Measurements from ENCODE around the gene HIGD1A.

The HIGD1A gene

DNA sequence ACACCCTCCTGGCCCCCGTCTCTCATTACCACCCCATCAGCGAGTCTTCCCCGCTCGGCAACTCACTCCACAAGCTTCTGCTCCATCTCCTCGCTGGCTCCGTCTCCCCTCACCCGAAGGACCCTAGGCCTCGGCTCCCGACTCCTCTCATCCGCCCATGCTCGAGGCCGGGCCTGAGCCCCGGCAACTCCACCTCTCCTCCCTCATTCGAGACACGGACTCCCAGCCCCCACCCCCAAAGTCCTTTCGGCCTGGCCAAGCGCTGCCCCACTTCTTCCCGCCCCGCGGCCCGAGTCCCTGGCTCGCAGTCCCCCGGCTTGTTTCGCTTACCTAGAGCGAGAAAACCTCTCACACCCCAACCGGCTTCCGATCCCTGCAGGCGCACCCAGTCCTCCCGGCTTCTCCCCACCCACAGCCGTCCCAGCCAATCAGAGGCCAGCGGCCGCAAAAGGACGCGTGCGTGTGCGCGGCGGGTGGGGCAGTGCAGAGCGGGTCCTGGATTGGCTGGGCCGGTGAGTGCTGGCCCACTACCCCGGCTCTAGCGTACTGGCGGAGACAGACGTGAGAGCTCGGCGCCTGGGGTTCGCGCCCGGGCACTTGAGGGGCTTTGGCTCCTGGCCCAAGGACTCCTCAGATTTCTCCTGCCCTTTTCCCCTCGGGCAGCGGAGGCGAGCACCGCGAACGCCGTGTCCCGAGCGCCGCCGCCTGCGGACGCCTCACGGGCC is at the start of gene HIGD1A:
Gene HIGD1A, minus strand, starts transcription at position 385 of the 725 bp plus-strand sequence. CDS start 10,237 bp downstream, outside the sequence.
- peak; percentile 98 for DNase-seq

DNA sequence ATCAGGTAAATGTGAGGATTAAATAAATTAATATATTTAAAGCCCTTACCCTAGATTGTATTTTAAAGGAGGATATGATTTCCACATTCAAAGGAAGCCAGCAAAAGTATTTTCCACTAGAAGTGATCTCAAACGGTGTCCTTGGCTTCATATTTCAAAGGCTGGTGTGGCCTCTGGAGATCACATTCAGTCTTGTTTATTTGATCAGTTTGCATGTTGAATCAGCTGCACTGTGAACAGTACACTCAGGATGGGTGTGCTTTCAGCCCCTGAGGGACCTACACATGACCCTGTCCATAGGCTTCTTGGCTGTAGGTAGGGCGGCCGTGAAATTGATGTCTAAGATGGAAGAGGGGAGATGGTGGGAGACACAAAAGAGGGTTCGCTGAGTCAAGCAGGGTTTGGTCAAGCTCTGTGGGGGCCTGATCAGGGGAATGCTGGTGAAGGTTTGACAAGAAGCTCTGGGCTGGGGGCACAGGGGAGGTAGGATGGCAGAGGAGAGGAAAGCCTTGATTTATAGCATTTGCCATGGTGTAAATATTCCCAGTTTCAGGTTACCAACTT is 49.5 kb upstream of the HIGD1A start:
- DNase-seq = no peak

DNA sequence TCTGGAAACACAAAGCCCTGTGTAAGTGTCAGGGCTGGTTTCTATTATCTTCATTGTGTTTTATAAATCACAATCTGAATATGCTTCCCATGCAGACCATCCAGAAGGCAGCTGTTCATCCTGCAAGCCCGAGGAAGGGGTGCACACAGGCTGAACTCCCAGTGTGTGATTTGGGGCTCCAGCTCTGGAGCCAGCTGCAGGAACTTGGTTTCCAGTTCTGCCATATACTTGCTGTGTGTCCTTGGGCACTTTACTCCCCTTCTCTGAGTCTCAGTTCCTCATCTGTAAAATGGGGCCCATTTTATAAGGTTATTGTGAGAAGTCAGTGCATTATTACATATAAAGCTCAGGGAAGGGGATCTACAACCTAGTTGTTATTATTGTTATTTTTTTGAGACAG is 48.8 kb upstream of the HIGD1A start:
- DNase-seq = no peak

DNA sequence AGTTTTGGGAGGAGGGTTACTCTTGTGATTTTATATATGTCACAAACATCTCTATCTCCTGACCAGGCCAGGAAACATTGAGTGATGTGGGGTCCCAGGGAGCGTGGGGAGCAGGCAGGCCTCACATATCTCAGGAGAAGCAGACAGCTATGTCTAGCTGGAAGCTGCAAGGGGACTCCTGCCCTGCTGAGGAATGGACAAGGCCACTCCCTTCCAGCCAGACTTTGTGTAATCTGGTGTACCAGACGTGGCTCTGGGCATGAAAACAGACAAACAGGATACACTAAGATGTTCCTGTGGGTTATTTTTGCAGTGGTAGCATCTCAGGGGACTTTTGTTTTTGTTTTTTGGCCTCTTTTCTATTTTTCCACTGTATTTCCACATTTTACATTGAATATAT is 48.2 kb upstream of the HIGD1A start:
- DNase-seq = no peak

DNA sequence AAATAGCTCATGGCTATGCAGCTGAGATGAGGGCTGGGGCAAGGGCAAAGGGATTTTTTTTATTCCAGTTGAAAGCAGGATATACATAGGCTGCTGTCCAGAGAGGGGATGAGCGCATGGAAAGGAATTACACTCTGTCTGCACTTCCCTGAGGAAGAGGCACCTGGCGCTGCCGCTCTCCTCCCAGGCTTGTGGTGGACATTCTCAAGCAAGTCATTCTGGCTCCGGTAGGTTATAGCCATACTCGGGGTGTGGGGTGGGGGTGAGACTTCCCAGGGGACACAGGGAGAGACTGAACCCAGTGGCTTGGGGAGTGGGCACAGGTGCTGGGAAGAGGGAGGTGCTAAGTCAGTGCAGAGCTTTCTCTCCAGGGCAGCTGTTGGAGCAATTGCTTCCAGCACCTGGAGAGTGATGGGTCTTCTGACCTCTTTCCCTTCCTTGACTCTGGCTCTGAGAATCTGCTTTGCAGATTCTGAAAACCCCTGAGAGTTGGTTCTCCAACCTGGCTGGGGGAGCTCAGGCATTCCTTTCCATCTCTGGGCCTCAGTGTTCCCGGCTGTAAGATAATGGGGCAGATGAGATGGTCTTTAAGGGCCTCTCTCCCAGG is 47.0 kb upstream of the HIGD1A start:
- no peak for DNase-seq

DNA sequence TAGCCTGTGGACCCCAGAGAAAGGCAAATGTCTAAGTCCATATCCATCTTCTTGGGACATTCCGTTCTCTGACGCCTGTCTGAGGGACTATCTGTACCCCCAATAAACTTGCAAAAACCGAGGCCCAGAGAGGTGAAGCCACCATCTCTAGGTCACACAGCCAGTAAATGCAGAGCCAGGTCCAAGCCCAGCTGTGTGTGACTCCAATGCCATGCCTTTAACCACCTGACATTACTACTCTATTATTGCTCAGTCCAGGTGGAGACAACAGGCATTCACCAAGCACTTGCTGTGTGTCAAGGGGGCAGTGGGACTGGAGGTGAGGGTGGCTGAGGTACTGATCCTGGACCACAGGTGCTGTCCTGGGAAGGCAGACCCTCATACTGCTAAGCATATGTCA is 46.0 kb upstream of the HIGD1A start:
- no peak for DNase-seq

DNA sequence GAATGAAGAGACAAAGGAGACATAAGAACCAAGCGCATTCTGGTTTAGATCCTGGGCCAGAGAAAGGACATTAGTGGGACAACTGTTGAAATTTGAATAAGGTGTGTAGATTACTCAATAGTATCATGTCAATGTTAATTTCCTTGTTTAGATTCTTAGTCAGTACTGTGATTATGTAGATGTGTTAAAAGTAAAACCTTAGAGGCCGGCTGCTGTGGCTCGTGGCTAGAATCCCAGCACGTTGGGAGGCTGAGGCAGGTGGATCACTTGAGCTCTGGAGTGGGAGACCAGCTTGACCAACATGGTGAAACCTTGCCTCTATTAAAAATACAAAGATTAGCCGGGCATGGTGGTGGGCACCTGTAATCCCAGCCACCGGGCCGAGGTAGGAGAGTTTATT is 44.7 kb upstream of the HIGD1A start:
- DNase-seq = no peak

DNA sequence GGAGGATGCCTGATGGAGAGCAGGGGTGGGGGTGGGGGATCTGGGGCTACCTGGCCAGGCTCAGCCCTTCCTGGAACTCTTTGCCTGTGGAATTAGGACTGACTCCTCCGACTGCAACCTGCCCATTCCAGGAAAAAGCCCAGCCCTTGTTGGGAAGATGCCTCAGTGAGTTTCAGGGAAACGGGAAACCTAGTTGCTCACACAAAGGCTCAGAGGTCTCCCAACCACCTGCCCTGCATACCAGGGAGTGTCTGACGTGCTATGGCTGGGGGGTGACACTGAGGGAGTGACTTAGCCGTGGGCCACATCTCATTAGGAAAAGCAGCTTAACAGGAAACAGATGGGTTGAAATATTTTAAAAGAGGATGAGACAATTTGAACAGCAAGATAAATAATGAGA is 43.4 kb upstream of the HIGD1A start:
- no peak for DNase-seq

DNA sequence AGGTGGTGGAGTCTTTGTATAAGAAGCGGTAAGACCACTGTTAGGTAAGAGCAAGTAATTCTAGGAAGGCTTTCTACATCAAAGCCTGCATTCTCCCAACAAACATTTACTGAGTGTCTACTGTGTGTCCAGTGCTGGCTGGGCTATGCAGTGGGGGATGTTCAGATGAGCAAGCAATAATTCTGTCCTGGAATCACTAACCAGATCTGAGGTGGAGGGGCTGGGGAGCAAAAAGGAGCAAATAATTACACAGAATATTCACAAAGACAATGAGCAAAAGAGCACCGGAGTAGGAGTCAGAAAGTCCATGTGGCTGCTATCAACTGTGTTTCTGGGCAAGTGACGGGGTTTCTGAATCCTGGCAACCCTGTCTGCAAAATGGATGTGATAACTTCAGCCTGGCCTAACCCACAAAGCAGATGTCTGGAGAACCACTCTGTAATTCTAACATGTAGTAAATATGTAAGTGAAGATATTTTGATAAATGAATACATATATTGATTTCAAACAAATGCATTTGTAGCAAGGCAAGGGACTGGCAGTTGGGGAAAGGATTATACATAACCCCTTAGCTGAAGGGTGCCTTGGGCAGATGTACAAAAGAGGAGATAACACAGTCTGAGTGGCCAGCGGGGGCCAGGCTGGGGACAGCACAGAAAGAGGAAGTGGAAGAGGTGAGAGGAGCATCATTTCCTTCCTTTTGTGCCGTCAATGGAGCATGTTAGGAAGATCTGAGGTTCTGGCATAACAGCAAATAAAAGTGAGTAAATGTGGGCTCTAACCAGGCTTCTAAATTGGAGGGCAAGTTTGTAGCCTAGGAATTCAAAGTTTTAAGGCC is 42.6 kb upstream of the HIGD1A start:
- DNase-seq = peak; percentile 29

DNA sequence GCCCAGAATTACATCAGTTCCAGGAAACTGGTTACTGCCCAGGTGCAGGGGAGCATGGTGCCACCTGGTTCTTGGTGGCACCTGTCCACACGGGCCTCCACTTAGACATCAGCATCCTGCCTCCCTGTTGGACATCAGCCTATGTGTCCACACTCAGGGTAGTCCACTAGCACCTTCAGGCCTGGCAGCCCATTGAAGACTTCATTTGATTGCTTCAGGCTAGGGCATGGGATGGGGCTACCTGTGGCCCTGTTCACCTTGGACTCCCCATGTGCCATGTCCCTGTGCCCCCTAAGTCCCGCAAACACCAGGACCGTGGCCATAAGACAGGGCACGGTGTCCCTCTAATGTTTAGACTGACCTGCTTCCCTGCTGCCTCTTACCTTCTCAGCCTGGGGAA is 40.5 kb upstream of the HIGD1A start:
- no peak for DNase-seq

GRCh38 chr3:42844412-42844713 is 40.1 kb upstream of the HIGD1A start:
- DNase-seq = no peak

GRCh38 chr3:42843713-42844411 is 39.6 kb upstream of the HIGD1A start:
- no peak for DNase-seq

- no peak for DNase-seq
Measured at GRCh38 chr3:42841332-42841731, 37.0 kb upstream of the HIGD1A start.

DNA sequence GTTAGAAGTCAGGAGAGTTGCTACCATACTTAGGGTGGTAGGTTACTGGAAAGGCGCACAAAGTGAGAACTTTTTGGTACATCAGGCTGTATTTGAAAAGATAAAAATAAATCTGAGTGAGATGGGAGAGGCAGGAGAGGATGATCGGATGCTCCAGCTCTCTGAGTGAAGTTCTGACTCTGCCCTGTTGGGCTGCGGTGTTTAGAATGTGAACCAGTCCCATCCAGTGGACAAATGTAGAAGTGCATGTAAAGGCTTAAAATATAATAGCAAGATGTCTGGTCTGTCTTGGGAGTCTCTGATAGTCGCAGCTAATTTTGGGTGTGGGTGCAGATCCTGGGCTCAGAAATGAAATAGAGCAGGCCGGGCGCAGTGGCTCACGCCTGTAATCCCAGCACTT is 35.3 kb upstream of the HIGD1A start:
- peak; percentile 56 for DNase-seq

DNA sequence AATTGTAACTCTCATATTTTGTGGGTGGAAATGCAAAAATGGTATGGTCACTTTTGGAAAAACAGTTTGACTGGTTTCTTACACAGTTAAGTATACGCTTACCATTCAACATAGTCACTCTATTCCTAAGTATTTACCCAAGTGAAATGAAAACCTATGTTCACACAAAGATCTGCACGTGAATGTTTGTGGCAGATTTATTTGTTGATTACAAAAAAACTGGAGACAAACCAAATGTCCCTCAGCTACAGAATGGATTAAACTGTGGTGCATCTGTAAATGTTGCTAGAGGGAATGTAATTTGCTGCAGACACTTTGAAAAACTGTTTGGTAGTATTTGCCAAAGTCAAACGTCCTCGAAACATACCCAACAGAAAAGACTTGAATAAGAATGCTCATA is 34.3 kb upstream of the HIGD1A start:
- no peak for DNase-seq

- DNase-seq = no peak
Measured at GRCh38 chr3:42836150-42837123, 32.1 kb upstream of the HIGD1A start.

GRCh38 chr3:42831321-42831713 is 27.0 kb upstream of the HIGD1A start:
- peak; percentile 86 for DNase-seq

DNA sequence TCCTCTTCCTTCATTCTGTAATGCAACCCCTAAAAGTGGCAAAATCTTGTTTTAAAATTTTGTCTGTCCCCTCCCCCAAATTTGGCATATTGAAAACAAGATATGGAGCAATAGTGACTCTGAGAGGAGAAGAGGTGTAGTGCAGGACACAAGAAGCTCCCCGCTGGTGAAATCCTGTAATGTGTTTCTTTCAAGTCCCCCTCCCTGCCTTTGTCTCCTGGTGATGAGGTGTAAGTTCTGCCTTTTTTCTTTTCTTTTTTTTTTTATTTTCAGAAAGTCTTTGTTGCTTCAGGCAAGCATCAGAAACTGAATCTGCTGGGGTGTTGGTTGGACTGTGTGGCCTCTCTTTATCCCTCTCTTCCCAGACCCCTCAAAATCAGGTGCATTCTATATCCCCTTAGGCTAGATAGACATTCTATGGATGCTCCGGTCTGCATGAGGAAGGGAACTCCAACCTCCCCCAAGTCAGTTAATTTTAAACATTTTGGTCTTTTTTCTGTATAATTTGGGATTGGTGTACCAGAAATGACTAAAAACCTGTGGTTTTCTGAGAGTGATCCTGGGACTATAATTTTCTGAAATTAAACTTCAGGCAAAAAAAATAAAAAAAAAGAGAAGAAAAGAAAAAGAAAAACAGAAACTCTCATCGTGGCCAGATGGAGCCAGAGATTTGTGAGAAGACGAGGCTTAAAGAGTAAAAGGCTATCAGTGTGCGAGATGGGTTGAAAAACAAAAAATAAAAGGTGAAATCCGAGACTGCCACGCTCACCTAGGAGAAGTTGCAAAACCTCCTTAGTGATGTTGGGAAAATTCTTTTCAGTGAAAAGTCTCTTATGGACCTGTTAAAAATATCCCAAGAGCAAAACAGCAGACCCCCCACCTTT is 26.4 kb upstream of the HIGD1A start:
- no peak for DNase-seq

DNA sequence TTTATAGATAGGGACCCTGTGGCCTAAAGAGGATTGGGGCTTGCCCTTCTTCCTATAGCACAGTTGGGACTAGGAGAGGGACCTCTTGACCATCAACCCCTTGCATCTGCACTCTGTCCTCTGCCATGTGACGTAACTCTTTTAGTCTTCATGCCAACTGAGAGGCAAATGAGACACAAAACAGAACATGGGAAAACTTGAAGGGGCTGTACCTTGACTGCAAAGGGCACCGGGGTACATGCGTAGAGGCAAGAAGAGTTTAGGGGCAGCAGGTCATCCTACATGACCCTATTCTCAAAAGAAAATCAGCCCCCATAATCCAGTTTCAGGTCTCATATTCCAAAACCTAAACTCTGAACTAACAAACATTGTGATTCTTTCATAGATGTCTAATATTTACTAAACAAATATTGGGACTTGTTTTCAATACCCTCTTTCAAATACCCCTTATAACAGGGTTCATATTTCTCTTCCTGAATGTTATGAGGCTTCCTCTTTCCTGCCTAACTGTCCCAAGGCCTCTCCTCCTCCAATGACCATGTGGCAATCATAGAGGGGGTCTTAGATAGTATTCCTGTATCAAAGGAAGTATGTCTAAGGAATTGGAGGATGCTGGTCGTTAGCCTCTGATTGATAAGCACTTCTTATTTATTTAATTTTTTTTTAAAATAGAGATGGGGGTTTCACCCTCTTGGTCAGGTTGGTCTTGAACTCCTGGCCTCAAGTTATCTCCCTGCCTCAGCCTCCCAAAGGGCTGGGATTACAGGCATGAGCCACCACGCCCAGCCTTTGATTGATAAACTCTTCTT is 25.5 kb upstream of the HIGD1A start:
- DNase-seq = no peak

- DNase-seq = no peak
Measured at GRCh38 chr3:42829083-42829627, 24.9 kb upstream of the HIGD1A start.

Data from activated CD4-positive, alpha-beta T cell treated with anti-CD3 and anti-CD28 coated beads, Interleukin-10, Interleukin-2, amounts not matched to agents 100 ng/mL and 50 ng/mL, durations not matched to agents 16 hours and 8 hours (primary cell).